CD4-positive, alpha-beta T cell treated with Interferon alpha-2 for 1 hour (primary cell): ENCODE measurements around the gene SEPTIN12.
A peak's percentile ranks its signal among the peaks of the same experiment; 100 is the strongest.
"Not testable (repeated sequence)": the region's sequence is repeated elsewhere in the genome, so short reads cannot be mapped to it uniquely, and the experiment has no call there.

ENCODE experiments used
- DNase-seq, 2 donors: peaks; one replicate each; pipeline ENCODE4 v3.0.0-alpha.2; 2020 to 2022

SEPTIN12 gene

DNA sequence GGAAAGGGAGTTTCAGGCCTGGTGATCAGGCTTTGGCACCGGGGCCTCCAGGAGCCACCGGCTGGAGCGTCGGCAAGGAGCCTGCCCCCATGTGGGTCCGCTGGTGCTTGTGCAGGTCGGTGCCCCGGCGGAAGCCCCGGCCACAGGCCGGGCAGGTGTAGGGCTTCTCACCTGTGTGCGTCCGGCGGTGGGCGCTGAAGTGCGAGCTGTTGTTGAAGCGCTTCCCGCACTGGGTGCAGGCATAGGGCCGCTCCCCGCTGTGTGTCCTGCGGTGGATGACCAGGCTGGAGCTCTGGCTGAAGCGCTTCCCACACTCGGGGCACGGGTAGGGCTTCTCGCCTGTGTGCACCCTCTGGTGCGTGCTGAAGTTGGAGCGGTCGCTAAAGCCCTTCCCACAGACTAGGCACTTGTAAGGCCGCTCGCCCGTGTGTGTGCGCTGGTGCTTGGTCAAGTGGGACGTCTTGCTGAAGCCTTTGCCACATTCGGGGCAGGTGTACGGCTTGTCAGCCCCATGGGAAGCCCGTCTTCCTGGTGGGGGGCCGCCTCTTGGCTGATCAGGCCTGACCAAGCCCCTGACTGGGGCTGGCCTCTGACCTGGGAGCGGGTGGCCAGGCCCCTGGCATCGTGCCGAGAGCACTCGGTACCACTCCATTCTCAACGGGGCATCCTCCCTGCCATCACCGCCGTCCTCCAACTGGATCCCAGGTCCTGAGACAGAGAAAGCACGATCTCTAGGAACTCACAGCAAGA, 35.6 kb downstream of the SEPTIN12 start:
- DNase-seq, result no peak

DNA sequence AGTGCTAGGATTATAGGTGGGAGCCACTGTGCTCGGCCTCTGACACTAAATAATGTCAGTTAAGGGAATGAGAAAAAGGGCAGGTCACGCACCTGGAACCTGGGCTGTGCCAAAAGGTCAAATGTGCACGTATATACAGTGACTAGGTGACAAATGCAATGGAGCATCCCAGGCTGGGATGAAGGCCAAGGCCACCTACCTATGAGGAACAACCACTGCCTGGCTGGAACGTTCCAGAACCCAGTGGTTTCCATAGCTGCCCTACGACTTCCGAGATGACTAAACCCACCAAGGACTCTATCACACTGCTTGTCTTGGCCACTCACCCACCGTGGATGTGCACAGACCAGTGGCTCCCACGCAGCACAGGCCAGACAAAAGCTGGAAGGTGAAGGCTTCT, 37.2 kb downstream of the SEPTIN12 start:
- DNase-seq, result no peak

DNA sequence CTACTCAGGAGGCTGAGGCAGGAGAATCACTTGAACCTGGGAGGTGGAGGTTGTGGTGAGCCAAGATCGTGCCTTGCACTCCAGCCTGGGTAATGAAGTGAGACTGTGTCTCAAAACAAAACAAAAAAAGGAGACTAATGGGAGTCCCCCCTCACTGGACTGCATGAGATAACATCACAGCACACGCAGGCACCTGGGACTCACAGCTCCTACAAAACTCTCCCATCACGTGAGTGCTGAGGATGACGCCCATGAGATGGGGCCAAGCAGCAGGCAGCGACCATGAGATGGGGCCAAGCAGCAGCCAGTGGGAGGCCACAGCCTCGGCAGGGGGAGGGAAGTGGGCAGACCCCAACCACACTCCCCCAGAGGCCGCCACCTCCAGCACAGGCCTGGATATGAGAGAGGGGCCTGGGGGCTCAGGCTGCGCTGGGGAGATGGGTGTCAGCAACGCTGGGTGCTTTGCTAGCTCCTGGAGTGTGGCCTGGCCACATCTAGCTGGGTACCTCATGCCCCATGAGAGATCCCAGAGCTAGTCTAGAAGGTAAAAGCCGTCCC, 38.4 kb downstream of the SEPTIN12 start:
- DNase-seq, result no peak

DNA sequence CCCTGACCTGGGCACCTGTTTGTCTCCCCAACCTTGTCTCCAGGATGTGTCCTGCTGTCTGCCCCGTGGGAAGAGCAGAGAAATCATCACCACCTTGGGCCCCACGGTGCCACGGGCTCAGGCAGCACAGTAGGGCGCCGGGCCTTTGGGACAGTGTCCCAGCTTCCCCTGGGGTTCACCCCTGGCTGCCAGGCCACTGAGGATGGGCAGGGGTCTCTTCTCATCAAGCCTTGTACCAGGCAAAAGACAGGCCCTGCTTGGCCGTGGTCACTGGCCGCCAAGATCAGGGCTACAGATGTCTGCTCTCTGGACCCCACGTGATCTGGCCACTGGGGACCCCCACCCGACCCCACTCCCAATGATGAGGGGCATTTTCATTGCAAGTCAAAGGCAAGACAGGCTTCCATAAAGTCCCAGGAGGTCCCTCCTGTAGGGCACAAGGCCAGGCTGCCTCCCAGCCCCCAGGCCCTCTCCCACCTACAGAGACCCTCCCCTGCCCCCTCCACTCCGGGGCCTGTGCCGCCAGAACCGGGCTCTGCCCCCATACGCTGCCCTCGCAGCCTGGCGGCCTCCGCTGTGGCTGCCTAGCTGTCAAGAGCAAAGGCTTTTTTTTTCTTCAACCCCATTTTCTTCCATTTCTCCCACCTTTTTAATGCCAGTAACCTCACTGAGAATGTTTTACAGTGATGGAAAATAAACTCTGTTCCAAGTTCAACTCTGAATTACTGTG, 39.3 kb downstream of the SEPTIN12 start:
- DNase-seq, result no peak

DNA sequence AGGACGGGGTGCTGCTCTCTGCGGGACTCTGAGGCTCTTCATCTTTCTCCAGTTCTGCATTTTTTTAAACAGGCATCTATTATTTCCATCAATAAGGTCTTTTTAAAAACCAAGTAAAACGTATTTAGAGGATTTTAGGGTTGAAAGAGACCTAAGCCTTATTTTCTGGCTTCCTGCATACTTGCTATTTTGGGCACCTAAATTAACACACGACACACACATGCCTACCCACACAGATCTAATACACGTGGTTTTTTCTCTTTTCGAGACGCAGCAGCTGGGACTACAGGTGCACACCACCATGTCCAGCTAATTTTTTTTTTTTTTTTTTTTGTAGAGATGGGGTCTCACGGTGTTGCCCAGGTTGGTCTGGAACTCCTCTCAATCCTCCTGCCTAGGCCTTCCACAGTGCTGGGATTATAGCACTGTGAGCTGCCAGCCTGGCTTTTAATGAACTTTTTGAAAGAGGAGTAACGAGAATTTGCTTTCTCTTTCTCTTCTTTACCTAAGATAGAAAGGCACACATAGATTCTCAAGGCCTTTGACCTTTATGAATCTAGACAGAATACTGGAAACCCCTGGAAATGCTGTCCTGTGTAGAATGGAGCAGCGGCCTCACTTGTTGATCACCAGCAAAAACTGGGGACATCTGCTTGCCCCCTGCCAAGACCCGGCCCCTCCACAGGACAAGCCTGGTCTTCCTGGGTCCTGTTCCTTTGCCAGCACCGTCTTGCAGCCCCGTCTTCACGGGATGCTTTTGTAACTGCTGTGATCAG, 40.1 kb downstream of the SEPTIN12 start:
- no peak for DNase-seq

DNA sequence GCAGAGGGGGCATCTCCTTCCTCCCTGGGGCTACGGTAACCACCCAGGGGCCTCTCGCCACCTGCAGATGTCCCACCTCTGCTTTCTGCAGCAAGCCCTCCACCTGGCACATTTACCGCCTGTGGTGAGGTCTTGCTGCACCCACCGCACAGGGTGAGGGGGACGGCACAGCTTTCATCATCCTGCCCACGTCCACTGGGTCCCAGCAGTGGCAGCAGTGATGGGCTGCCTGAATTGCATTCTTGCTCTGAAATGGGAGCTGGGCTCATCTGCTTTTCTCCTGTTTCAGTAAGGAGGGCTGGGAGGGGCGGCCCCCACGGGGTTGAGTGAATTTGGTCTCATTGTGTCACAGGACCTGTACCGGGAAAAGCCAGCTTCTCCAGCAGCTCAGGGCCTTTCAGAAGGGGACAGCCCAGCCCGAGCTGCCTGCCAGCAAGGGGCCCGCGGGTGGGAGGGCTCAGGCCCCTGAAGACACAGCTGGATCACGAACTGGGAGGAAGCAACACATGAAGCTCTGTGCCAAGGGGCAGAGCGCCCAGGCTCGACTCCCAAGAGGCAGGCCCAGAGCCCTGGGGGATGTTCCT, 41.1 kb downstream of the SEPTIN12 start:
- DNase-seq, result no peak

DNA sequence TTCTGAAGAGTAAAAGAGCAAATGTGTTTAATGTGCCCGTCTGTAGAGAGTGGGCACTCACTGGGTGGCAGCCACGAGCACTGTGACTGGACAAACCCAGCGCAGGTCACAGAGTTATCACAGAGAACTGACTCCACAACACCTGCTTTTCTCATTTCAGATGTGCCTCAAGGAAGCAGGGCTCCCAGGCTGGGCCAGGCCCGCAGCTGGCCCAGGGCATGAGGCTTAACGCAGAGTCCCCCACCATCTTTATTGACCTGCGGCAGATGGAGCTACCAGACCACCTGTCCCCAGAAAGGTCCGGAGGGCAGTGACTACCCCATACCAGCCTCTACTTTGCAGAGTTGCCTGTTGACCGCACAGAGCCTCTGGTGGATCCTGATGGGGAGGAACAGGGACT, 41.9 kb downstream of the SEPTIN12 start:
- no peak for DNase-seq

DNA sequence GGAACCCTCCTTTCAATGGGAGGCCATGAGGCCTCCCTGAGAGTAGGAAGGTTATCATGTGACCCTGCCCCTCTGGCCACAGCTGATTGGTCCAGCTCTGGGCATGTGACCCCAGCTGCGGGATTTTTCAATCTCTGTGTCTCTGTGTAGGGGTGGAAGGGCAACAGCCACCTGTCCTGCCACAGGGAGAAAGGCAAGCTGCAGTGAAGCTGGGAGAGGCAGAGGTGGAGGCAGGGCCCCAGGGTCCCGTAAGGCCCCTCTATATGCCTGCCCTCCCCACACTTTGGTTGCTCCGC, 42.9 kb downstream of the SEPTIN12 start:
- no peak for DNase-seq

DNA sequence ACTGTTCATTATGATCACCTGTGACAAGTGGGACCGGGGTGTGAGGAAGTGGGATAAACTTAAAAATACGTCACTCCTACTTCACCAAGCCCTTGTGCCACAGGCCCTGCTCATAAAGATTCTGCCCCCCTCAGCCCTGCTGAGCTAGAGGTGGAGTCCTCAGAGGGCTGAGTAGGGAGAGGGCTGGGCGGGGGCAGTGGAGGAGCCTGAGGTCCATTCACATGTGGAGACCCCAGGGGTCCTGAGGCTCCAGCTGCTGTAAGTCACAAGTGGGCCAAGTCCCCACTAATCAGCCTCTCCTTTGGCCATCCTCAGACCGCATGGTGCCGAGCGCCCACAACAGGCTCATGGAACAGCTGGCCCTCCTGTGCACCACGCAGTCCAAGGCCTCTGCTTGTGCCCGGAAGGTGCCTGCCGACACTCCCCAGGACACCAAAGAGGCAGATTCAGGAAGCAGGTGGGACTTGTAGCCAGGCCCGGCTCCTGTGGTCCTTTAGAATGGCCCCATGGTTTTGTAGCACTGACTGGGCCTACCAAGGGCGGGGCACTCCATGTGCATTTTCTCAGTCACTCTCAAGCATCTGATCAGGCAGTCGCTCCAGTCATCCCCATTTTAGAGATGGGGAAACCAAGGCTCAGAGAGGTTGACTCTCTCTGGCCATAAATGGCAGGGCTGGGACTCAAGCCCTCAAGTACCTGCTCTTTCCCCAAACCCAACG, 43.4 kb downstream of the SEPTIN12 start:
- DNase-seq, result no peak

DNA sequence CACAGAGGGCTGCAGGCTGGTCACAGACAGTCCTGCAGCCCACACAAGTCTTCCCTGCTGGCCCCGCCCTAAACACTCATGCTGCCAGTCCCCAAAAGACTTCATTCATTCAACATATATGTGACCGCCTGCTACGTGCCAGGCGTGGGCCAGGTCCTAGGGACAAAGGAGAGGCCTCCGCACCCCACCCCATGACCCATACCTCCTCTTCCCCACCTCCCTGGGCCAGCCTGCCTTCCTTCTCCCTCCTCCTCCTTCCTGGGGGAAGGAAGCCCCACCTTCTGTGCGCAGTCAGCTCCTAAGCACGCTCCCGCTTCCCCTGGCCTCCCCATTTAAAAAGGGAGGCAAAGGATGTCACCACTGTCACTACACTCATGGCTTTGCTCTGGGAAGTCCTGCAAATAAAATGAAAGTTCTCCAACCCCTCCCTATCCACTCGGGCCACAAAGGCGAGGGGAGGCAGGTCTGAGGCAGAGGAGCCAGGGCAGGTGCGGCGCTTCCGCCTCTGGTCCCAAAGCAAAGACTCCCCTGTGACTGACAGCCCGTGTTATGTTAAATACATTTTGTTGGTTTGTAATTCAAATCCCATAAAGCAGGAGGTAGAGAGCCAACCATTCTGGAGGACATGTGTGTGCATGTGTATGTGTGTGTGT, 44.8 kb downstream of the SEPTIN12 start:
- no peak for DNase-seq

DNA sequence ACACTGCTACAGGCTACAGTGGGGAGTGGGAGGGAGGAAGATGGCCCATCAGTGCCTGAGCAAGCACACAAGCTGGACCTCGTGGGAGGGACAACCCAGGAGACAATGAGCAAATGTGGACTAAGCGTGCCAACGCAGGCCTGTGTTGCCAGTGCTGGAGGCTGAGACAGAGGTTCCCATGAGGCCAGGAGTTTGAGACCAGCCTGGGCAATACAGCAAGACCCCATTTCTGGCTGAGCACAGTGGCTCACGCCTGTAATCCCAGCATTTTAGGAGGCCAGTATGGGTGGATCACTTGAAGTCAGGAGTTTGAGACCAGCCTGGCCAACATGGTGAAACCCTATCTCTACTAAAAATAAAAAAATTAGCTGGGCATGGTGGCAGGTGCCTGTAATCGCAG, 49.8 kb downstream of the SEPTIN12 start:
- not testable (repeated sequence) for DNase-seq

DNA sequence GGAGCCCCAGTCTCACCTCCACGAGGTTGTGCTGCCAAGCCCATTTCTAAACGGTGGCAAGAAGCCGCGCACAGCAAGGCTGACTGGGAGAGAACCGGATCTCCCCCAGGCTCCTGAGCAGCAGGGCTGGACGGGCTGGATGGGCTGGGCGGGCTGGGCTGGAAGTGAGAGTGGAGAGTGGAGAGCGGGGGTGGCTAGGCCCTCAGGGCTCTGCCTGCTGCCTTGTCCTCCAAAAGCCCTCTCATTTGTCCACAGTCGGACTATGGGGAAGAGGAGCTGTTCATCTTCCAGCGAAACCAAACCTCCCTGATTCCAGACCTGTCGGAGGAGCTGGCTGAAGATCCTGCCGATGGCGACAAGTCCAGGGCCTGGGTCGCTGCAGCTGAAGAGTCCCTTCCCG, 50.6 kb downstream of the SEPTIN12 start:
- no peak for DNase-seq

DNA sequence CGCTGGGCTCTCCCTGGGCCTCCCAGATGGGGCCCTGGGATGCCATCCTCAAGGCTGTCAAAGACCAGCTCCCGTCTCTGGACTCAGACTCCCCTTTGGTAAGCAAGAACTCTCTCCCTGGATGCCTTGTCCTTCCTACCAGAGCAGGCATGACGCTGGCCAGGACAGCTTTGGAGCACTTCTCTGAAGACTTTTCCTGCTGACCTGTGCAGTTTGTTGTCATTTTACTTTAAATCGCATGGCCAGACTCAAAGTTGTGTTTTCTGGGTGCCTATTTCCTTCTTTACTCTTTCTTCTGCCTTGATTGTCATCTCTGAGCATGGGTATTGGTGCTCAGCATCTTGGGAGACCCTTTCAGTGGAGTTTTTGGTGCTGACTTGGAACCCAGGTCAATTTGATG, 51.6 kb downstream of the SEPTIN12 start:
- DNase-seq, result no peak

DNA sequence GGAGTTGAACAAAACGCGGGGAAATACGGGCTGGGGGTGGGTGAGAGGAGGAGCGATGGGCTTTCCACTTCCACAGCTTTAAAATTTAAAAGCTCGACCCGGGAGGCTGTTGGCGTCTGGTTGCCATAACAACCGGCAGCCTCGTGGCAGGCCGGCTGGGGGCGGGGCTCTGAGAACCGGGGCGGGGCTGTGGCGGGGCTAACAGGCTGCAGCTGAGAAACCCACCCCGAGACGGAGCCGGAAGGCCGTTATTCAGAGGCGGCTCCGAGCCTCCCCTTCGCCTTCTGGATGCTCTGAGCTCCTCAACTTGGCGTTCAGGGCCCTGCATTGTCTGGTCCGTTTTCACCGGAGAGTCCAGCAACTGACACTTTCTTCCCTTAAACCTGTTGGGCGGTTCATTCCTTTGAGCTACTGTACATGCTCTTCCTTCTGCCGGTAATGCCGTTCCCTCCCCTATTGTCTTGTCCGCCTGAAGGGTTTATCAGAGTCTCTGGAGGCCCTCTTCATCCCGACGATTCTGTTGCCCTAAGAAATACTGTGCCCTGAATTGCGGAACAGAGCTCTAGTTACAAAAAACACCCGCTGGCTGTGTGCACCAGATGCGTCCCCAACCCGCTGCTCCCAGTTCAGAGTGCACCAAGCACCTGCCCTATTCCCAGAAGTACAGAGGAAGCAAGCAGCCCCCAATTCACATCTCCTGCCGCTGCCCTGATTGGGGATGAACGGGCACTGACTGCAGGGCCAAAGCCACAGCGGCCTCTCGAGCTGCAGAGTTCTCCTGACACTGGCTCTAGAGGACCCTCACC, 53.2 kb downstream of the SEPTIN12 start:
- DNase-seq, result peak; percentile 91 to 95

DNA sequence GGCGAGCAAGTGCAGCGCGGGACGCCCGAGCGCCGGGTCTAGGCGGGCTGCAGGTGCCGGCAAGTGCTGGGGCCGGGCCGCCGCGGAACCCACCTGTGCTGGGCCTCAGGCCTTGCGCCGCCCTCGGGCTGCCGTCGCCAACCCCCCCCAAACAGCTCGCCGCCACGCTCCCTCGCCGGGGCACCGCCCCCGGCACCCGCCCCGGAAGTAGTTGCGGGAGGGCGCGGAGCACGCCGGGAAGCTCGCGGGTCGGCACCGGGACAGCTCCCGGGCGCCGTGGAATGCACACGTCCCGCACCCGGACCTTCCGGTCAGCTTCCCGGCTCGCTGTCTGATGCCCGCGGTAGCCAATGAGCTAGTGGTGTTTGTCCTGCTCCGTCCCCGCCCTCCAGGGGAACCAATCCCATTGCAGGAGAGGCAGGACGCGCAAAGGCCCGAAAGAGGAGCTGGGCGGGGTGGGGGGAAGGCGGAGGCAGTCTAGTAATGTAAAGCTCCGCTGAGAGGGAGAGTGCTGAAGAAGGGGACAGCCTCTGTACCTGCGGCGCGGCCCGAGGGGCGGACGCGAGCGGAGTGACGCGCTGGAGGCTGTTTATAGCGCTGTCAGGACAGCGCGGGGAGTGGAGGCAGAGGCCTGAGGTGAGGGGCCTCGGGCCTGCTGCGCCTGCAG, 53.9 kb downstream of the SEPTIN12 start, which contains the start of the genes ANKS3 and DNAAF8:
Gene ANKS3, minus strand, starts transcription at position 209 of the 667 bp plus-strand sequence. CDS start 4,122 bp downstream, outside the sequence.
Gene DNAAF8, plus strand, starts transcription at position 475 of the 667 bp plus-strand sequence. CDS start 1,978 bp downstream, outside the sequence.
- DNase-seq, result peak; percentile 77 to 82

DNA sequence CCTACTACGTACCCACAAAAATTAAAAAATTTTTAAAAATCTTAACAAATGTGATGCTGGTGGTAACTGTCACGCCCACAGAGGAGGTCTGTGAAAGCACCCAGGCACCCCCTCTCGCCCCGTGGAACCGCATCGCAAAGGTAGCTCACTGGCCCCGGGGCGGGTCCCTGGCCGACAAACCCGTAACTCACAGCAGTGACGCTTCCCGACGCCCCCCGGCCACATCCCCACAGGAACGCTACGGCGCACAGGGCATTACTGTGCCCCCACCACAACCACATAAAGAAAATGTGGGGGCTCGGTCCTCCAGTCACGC, 54.4 kb downstream of the SEPTIN12 start:
- DNase-seq, result no peak

DNA sequence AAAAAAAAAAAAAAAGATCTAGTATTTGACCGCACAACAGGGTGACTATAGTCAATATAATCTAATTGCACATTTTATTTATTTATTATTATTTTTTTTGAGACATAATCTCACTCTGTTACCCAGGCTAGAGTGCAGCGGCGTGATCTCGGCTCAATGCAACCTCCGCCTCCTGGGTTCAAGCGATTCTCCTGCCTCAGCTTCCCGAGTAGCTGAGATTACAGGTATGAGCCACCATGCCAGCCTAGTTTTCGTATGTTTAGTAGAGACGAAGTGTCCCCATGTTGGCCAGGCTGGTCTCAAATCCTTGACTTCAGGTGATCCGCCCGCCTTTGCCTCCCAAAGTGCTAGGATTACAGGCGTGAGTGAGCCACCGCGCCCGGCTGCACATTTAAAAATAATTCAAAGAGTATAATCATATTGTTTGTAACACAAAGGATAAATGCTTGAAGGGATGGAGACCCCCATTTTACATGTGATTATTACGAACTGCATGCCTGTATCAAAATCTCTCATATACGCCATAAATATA, 54.9 kb downstream of the SEPTIN12 start:
- no peak for DNase-seq

DNA sequence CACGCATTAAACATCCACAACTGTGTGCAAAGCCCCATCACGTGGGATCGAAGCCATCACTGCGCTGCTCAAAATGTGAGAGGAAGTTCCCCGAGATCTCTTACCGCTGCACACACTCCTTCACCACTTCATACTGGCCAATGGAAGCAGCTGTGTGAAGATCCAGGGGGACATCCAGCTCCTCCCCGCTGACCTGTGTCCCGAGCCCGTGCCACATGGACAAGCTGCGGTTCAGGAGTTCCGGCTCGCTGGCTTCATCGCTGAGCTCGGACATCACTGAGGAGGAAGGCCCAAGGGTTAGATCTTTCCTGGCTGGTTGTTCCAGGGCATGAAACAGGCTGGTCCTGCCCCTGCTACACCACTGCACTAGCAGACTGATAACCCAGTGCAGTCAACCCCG, 58.3 kb downstream of the SEPTIN12 start:
- no peak for DNase-seq

DNA sequence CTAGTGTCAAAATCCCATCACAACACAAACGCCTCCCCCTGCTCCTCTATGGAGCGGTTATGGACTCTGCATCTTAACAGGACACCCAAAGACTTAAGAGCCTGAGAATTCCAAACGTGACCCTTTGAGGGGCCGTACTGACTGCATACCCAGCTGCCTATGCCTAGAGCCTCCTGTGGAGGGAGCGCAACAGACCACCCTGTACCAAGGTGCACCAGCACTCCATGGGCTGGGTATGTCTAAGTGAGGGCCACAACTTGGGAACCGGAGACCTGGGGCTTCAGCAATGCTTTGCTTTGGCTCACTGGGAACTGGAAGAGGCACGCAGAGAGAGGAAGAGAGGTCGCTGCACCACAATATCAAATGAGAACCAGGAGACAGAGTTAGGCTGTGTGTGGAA, 59.5 kb downstream of the SEPTIN12 start:
- no peak for DNase-seq
